Psoas muscle (tissue), 8 donors: Measurements from ENCODE around the gene GNPTG. TPM values are rescaled to one million over a fixed set of nuclear protein-coding genes. Genes with fewer than 3 reads are reported as not detected.

ENCODE experiments used
- ATAC-seq, 4 donors: fragments of 200-7000 bp; cut with Tn5 transposase; one replicate each; pipeline ENCODE4 v1.9.1; 2020; ENCODE audit warnings: moderate library complexity in 3 of 4, mild to moderate bottlenecking in 2 of 4
- DNase-seq, 2 donors: peaks; one replicate each; pipeline ENCODE4 v3.0.0-alpha.2; 2020
- H3K27ac ChIP-seq: fragments of 200-600 bp; one replicate; pipeline ENCODE4 v1.8.0; 2022
- H3K27me3 ChIP-seq, 3 donors: fragments of 200-600 bp in 1 of 3; one replicate each; pipeline versions ENCODE4 v1.6.1 to v1.8.0; 2013 to 2022; ENCODE audit warnings: low read length in 2 of 3, mild to moderate bottlenecking in 2 of 3, moderate library complexity in 1 of 3; ENCODE audit not compliant: insufficient read depth in 3 of 3
- H3K36me3 ChIP-seq, 2 donors: fragments of 200-600 bp in 1 of 2; one replicate each; pipeline versions ENCODE4 v1.6.1 to v1.8.0; 2013 to 2022; ENCODE audit warnings: low read depth in 1 of 2, mild to moderate bottlenecking in 1 of 2, moderate library complexity in 1 of 2; ENCODE audit not compliant: insufficient read depth in 1 of 2
- H3K4me1 ChIP-seq: fragments of 200-600 bp; one replicate; pipeline ENCODE4 v1.8.0; 2022
- H3K4me3 ChIP-seq: fragments of 200-600 bp; one replicate; pipeline ENCODE4 v1.8.0; 2022; ENCODE audit warnings: mild to moderate bottlenecking
- H3K9me3 ChIP-seq: fragments of 200-600 bp; one replicate; pipeline ENCODE4 v1.8.0; 2022
- WGBS, 3 donors: extraction: QIAGEN DNeasy Blood & Tissue Kit; methylation state at CpG; one replicate each; pipeline versions ENCODE4 v1.1.6 to v1.1.7; 2013; 5-methylcytosine and 5-hydroxymethylcytosine counted together
- intact Hi-C, 2 donors: fragments of 100-400 bp; cut with DNase I; formaldehyde crosslinking; loops; one replicate each; pipeline versions ENCODE4 v1.11.0 to v1.14.2; 2022
- polyA plus RNA-seq, 3 donors: library from polyadenylated mRNA; stranded (reverse); fragments of 200-250 nt; gene quantifications; one replicate each; pipeline ENCODE4 v1.2.3, GENCODE V29; 2013
- total RNA-seq, 4 donors: library from RNA; stranded (reverse); fragmentation: NEBNext Ultra II Directional in 2 of 4; extraction: Animal tissue kit (Norgen Biotek cat#: 25700) in 2 of 4; gene quantifications; one replicate each; pipeline versions ENCODE4 v1.2.1 to v1.2.4, GENCODE V29; 2021 to 2023
- TF ChIP-seq, protein P1 (sequence below): fragments of 200-600 bp; IDR thresholded peaks from one replicate; pipeline ENCODE4 v1.8.0; 2022; ENCODE audit warnings: antibody characterized with exemption
- donor health status: healthy with polysubstance abuse.
- donor health status: DM: no; HTN: no; CAD: no; lungs with moderate emphysema.
- donor health status: Bipolar disorder and iron deficiency.
- donor health status: healthy.
- donor health status: DM: yes; HTN: yes; CAD: no.
- donor health status: DM: no; HTN: no; CAD: no.
- donor health status: DM: no; HTN: no; CAD: no.
- donor health status: DM: yes; HTN: yes; CAD: no.

GNPTG gene
- total and polyA plus RNA-seq, 7 donors, result 27.9 to 36.6 (median 30.7) TPM

DNA sequence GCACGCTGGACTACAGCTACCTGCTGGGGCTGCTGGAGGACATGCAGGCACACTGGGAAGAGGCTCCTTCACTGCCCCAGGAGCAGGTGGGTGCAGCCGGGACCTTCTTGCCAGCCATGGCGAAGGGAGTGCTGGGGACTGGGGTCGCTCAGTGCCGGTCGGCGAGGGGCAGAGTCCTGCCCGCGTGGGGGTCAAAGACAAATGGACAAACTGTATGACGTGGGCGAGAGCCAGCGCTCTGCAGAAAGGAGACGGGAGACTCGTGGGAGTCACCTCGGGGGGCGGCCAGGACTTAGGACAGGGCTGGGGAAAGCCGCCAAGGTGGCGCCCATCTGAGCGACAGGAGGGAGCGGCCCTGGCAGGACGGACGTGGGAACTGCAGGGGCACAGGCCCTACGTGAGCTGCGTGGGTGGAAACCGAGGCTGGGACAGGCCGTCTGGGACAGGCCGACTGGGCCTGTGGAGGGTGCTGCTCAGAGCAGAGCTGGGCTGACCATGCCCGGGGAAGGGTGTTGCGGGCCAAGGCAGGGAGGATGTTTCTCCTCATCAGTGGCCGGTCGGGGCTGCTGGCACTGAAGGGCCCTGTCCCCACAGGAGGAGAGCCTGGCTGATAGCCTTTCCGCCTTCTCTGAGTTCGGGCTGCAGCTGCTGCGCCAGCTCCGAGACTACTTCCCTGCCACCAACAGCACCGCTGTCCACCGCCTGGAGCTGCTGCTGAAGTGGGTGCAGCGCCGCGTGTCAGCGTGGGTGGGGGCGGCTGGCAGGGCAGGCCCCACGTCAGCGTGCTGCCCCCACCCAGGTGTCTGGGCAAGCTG lies 8.1 kb upstream of the GNPTG start:
- TF ChIP-seq, protein P1, sequence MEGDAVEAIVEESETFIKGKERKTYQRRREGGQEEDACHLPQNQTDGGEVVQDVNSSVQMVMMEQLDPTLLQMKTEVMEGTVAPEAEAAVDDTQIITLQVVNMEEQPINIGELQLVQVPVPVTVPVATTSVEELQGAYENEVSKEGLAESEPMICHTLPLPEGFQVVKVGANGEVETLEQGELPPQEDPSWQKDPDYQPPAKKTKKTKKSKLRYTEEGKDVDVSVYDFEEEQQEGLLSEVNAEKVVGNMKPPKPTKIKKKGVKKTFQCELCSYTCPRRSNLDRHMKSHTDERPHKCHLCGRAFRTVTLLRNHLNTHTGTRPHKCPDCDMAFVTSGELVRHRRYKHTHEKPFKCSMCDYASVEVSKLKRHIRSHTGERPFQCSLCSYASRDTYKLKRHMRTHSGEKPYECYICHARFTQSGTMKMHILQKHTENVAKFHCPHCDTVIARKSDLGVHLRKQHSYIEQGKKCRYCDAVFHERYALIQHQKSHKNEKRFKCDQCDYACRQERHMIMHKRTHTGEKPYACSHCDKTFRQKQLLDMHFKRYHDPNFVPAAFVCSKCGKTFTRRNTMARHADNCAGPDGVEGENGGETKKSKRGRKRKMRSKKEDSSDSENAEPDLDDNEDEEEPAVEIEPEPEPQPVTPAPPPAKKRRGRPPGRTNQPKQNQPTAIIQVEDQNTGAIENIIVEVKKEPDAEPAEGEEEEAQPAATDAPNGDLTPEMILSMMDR, result no peak
- no peak overlapping the region for H3K27ac ChIP-seq
- intact Hi-C loops, result no loop called here
- DNase-seq (no peak), ATAC-seq (peak in 1 of 4 donors; percentile 5)
- H3K4me1 ChIP-seq, result peaks cover 5% of the 10 kb centered on the region
- H3K27me3 ChIP-seq, result no peaks in the 10 kb centered on the region
- H3K4me3 ChIP-seq, result peak overlapping the region; percentile 55
- H3K36me3 ChIP-seq, result peaks cover 0 to 13% of the 10 kb centered on the region in 2 donors
- WGBS, 3 donors, result 30 to 35% (median 31%) methylated on average over 42 to 44 of the region's 44 CpGs
- no peaks in the 10 kb centered on the region for H3K9me3 ChIP-seq

DNA sequence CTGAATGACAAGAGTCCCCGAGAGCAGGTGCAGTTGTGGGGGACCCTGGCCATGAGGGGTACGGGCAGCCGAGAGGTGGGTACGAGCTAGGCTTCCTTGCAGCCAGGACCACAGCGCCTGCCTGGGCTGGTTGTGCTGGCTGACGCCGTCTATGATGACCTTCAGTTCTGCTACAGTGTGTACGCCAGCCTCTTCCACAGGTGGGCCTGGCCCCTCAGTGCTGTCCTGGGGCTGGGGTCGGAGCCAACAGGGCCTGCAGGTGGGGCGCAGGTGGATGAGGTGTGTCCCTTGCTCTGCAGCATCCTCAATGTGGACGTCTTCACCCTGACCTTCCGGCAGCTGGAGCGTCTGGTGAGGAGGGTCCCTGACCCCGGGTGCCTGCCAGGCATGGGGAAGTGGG lies 7.2 kb upstream of the GNPTG start:
- TF ChIP-seq, protein P1, result no peak
- DNase-seq (no peak), ATAC-seq (no peak)
- WGBS, 3 donors, result 77 to 83% (median 81%) methylated on average over 14 of the region's 14 CpGs
- H3K27ac ChIP-seq, result no peak overlapping the region
- intact Hi-C loops, result no loop called here
- peaks cover 5% of the 10 kb centered on the region for H3K4me1 ChIP-seq
- H3K36me3 ChIP-seq, result peaks cover 0 to 22% of the 10 kb centered on the region in 2 donors
- no peaks in the 10 kb centered on the region for H3K27me3 ChIP-seq
- H3K9me3 ChIP-seq, result no peaks in the 10 kb centered on the region
- no peak overlapping the region for H3K4me3 ChIP-seq

DNA sequence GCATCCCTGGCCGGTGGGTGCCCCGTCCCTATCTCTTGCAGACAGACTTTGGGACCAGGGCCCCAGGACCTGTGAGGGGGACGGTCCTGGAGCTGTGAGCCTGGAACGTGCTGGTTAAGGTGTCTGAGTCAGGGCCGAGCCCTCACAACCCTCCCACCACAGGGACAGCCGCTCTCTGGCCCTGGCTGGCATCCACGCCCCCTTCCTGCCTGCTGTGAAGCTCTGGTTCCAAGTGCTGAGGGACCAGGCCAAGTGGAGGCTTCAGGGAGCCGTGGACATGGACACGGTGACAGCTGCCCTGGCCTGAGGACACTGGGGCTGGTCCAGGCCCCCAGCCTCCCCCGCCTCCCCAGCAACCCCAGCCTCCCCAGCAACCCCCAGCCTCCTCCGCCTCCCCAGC lies 6.6 kb upstream of the GNPTG start:
- TF ChIP-seq, protein P1, result no peak
- intact Hi-C loops, result no loop called here
- no peaks in the 10 kb centered on the region for H3K9me3 ChIP-seq
- ATAC-seq (no peak), DNase-seq (no peak)
- H3K27me3 ChIP-seq, result no peaks in the 10 kb centered on the region
- H3K27ac ChIP-seq, result no peak overlapping the region
- H3K36me3 ChIP-seq, result peaks cover 0 to 28% of the 10 kb centered on the region in 2 donors
- 48 to 57% (median 49%) methylated on average over 9 to 11 of the region's 11 CpGs for WGBS, 3 donors
- H3K4me3 ChIP-seq, result no peak overlapping the region
- peaks cover 5% of the 10 kb centered on the region for H3K4me1 ChIP-seq

DNA sequence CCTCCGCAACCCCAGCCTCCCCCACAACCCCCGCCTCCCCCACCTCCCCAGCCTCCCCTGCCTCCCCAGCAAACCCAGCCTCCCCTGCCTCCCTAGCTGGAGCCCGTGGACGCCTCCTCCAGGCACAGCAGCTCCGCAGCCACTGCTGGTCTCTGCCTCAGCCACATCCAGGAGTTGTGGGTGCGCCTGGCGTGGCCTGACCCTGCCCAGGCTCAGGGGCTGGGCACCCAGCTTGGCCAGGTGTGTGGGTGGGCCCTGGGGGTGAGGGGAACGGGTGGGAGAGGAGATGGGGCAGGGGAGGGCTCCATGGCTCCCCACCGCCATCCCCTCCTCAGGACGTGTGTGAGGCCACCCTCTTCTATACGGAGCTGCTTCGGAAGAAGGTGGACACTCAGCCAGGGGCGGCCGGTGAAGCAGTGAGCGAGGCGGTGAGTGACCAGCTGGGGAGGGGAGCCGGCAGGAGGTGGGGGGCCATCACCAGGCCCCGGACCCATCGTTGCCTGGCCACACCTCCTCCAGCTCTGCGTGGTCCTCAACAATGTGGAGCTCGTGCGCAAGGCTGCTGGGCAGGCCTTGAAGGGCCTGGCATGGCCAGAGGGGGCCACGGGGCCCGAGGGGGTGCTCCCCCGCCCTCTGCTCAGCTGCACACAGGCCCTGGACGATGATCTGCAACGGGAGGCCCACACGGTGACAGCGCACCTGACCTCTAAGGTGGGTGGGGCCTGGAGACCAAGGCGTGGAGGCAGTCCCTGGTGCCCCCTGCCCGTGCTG lies 5.9 kb upstream of the GNPTG start:
- H3K27ac ChIP-seq, result no peak overlapping the region
- no peak for DNase-seq
- WGBS, 3 donors, result 71 to 75% (median 73%) methylated on average over 29 to 31 of the region's 31 CpGs
- H3K27me3 ChIP-seq, result no peaks in the 10 kb centered on the region
- ATAC-seq, result no peak
- TF ChIP-seq, protein P1, result no peak
- peaks cover 11% of the 10 kb centered on the region for H3K4me1 ChIP-seq
- H3K36me3 ChIP-seq, result peaks cover 0 to 31% of the 10 kb centered on the region in 2 donors
- intact Hi-C loops, result no loop called here
- H3K9me3 ChIP-seq, result no peaks in the 10 kb centered on the region
- H3K4me3 ChIP-seq, result no peak overlapping the region
